HEK293 (cell line): ENCODE results near the gene HAND1.

Experiments used
- GLI2 ChIP-seq: fragments of 450-650 bp; formaldehyde crosslinking; IDR thresholded peaks from 2 replicates; pipeline ENCODE4; 2017; ENCODE audit warnings: missing biosample characterization, missing genetic modification characterization, low read depth, borderline replicate concordance
- HOXC10 ChIP-seq: sonication (generic); formaldehyde crosslinking; IDR thresholded peaks from 2 replicates; pipeline ENCODE4 v1.8.1; 2023; ENCODE audit warnings: mild to moderate bottlenecking, missing genetic modification reagents
- KLF9 ChIP-seq: fragments of 450-650 bp; formaldehyde crosslinking; IDR thresholded peaks from 2 replicates; pipeline ENCODE4 v1.5.1; 2016; ENCODE audit warnings: missing biosample characterization, missing genetic modification characterization, low read depth
- REPIN1 ChIP-seq: fragments of 450-650 bp; formaldehyde crosslinking; IDR thresholded peaks from 2 replicates; pipeline ENCODE4 v1.5.1; 2017; ENCODE audit warnings: missing biosample characterization, missing genetic modification characterization, low read depth
- ZBTB17 ChIP-seq: fragments of 450-650 bp; formaldehyde crosslinking; IDR thresholded peaks from 2 replicates; pipeline ENCODE4 v1.5.1; 2016; ENCODE audit warnings: missing biosample characterization, missing genetic modification characterization
- ZBTB26 ChIP-seq: fragments of 450-650 bp; formaldehyde crosslinking; optimal IDR thresholded peaks from 2 replicates; pipeline ENCODE3; 2016; ENCODE audit warnings: missing biosample characterization, mild to moderate bottlenecking, missing genetic modification characterization
- ZBTB48 ChIP-seq: fragments of 450-650 bp; formaldehyde crosslinking; IDR thresholded peaks from 2 replicates; pipeline ENCODE4 v1.5.1; 2016; ENCODE audit warnings: missing biosample characterization, missing genetic modification characterization
- ZFP3 ChIP-seq: fragments of 450-650 bp; formaldehyde crosslinking; IDR thresholded peaks from 2 replicates; pipeline ENCODE4 v1.5.1; 2016; ENCODE audit warnings: low read depth, missing biosample characterization, missing genetic modification characterization
- ZFP41 ChIP-seq: fragments of 450-650 bp; formaldehyde crosslinking; IDR thresholded peaks from 2 replicates; pipeline ENCODE4 v1.5.1; 2016; ENCODE audit warnings: missing biosample characterization, missing genetic modification characterization, borderline replicate concordance
- ZNF335 ChIP-seq: fragments of 450-650 bp; formaldehyde crosslinking; conservative IDR thresholded peaks from 2 replicates; pipeline ENCODE4 v1.5.1; 2016; ENCODE audit warnings: missing biosample characterization, missing genetic modification characterization
- ZNF354C ChIP-seq: fragments of 450-650 bp; formaldehyde crosslinking; IDR thresholded peaks from 2 replicates; pipeline ENCODE4 v1.5.1; 2016; ENCODE audit warnings: missing biosample characterization, missing genetic modification characterization, low read depth, borderline replicate concordance
- ZNF433 ChIP-seq: fragments of 450-650 bp; formaldehyde crosslinking; IDR thresholded peaks from 2 replicates; pipeline ENCODE4 v1.5.1; 2016; ENCODE audit warnings: missing biosample characterization, missing genetic modification characterization, low read depth
- ZNF660 ChIP-seq: fragments of 450-650 bp; IDR thresholded peaks from 2 replicates; pipeline ENCODE4 v1.5.1; 2018; ENCODE audit warnings: missing biosample characterization, mild to moderate bottlenecking, missing genetic modification characterization
- ZNF670 ChIP-seq: fragments of 450-650 bp; formaldehyde crosslinking; IDR thresholded peaks from 2 replicates; pipeline ENCODE4 v1.5.1; 2016; ENCODE audit warnings: missing biosample characterization, missing genetic modification characterization, low read depth
- TF ChIP-seq, protein P1 (sequence below): fragments of 450-650 bp; IDR thresholded peaks from 2 replicates; pipeline ENCODE4 v1.5.1; 2018; ENCODE audit warnings: missing biosample characterization, missing genetic modification characterization
- TF ChIP-seq, protein P2 (sequence below): fragments of 450-650 bp; formaldehyde crosslinking; IDR thresholded peaks from 2 replicates; pipeline ENCODE4 v1.5.1; 2016; ENCODE audit warnings: missing biosample characterization, missing genetic modification characterization, borderline replicate concordance
- TF ChIP-seq, protein P3 (sequence below): fragments of 450-650 bp; formaldehyde crosslinking; IDR thresholded peaks from 2 replicates; pipeline ENCODE4 v1.5.1; 2016; ENCODE audit warnings: missing biosample characterization, missing genetic modification characterization
- TF ChIP-seq, protein P4 (sequence below): fragments of 450-650 bp; formaldehyde crosslinking; IDR thresholded peaks from 2 replicates; pipeline ENCODE4 v1.5.1; 2016; ENCODE audit warnings: missing biosample characterization, missing genetic modification characterization, borderline replicate concordance
- TF ChIP-seq, protein P5 (sequence below): fragments of 450-650 bp; formaldehyde crosslinking; IDR thresholded peaks from 2 replicates; pipeline ENCODE4 v1.5.1; 2016; ENCODE audit warnings: missing biosample characterization, missing genetic modification characterization

HAND1 gene

GRCh38 chr5:154446195-154447088 lies 31.6 kb downstream of the HAND1 start (continued):
- TF ChIP-seq ZNF433 (tag by site-specific recombination): no peak
- TF ChIP-seq ZBTB48: no peak
- peak; percentile 68; the same call in 1 of the 2 replicates for TF ChIP-seq KLF9 (tag by site-specific recombination)
- TF ChIP-seq, protein P1, sequence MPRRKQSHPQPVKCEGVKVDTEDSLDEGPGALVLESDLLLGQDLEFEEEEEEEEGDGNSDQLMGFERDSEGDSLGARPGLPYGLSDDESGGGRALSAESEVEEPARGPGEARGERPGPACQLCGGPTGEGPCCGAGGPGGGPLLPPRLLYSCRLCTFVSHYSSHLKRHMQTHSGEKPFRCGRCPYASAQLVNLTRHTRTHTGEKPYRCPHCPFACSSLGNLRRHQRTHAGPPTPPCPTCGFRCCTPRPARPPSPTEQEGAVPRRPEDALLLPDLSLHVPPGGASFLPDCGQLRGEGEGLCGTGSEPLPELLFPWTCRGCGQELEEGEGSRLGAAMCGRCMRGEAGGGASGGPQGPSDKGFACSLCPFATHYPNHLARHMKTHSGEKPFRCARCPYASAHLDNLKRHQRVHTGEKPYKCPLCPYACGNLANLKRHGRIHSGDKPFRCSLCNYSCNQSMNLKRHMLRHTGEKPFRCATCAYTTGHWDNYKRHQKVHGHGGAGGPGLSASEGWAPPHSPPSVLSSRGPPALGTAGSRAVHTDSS (tag by site-specific recombination): no peak
- no peak for TF ChIP-seq ZFP3 (tag by site-specific recombination)
- no peak for TF ChIP-seq ZNF354C (tag by site-specific recombination)
- no peak for TF ChIP-seq ZFP41 (tag by site-specific recombination)
- no peak for TF ChIP-seq HOXC10 (CRISPR knock-in tag)
- TF ChIP-seq, protein P2, sequence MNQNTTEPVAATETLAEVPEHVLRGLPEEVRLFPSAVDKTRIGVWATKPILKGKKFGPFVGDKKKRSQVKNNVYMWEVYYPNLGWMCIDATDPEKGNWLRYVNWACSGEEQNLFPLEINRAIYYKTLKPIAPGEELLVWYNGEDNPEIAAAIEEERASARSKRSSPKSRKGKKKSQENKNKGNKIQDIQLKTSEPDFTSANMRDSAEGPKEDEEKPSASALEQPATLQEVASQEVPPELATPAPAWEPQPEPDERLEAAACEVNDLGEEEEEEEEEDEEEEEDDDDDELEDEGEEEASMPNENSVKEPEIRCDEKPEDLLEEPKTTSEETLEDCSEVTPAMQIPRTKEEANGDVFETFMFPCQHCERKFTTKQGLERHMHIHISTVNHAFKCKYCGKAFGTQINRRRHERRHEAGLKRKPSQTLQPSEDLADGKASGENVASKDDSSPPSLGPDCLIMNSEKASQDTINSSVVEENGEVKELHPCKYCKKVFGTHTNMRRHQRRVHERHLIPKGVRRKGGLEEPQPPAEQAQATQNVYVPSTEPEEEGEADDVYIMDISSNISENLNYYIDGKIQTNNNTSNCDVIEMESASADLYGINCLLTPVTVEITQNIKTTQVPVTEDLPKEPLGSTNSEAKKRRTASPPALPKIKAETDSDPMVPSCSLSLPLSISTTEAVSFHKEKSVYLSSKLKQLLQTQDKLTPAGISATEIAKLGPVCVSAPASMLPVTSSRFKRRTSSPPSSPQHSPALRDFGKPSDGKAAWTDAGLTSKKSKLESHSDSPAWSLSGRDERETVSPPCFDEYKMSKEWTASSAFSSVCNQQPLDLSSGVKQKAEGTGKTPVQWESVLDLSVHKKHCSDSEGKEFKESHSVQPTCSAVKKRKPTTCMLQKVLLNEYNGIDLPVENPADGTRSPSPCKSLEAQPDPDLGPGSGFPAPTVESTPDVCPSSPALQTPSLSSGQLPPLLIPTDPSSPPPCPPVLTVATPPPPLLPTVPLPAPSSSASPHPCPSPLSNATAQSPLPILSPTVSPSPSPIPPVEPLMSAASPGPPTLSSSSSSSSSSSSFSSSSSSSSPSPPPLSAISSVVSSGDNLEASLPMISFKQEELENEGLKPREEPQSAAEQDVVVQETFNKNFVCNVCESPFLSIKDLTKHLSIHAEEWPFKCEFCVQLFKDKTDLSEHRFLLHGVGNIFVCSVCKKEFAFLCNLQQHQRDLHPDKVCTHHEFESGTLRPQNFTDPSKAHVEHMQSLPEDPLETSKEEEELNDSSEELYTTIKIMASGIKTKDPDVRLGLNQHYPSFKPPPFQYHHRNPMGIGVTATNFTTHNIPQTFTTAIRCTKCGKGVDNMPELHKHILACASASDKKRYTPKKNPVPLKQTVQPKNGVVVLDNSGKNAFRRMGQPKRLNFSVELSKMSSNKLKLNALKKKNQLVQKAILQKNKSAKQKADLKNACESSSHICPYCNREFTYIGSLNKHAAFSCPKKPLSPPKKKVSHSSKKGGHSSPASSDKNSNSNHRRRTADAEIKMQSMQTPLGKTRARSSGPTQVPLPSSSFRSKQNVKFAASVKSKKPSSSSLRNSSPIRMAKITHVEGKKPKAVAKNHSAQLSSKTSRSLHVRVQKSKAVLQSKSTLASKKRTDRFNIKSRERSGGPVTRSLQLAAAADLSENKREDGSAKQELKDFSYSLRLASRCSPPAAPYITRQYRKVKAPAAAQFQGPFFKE (tag by site-specific recombination): no peak
- TF ChIP-seq, protein P3, sequence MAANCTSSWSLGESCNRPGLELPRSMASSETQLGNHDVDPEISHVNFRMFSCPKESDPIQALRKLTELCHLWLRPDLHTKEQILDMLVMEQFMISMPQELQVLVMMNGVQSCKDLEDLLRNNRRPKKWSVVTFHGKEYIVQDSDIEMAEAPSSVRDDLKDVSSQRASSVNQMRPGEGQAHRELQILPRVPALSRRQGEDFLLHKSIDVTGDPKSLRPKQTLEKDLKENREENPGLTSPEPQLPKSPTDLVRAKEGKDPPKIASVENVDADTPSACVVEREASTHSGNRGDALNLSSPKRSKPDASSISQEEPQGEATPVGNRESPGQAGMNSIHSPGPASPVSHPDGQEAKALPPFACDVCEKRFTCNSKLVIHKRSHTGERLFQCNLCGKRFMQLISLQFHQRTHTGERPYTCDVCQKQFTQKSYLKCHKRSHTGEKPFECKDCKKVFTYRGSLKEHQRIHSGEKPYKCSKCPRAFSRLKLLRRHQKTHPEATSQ (tag by site-specific recombination): no peak
- no peak for TF ChIP-seq GLI2
- TF ChIP-seq ZBTB17 (tag by site-specific recombination): peak; percentile 83
- no peak for TF ChIP-seq ZNF660
- peak; percentile 63; the same call in 1 of the 2 replicates for TF ChIP-seq ZNF335 (tag by site-specific recombination)
- TF ChIP-seq, protein P4, sequence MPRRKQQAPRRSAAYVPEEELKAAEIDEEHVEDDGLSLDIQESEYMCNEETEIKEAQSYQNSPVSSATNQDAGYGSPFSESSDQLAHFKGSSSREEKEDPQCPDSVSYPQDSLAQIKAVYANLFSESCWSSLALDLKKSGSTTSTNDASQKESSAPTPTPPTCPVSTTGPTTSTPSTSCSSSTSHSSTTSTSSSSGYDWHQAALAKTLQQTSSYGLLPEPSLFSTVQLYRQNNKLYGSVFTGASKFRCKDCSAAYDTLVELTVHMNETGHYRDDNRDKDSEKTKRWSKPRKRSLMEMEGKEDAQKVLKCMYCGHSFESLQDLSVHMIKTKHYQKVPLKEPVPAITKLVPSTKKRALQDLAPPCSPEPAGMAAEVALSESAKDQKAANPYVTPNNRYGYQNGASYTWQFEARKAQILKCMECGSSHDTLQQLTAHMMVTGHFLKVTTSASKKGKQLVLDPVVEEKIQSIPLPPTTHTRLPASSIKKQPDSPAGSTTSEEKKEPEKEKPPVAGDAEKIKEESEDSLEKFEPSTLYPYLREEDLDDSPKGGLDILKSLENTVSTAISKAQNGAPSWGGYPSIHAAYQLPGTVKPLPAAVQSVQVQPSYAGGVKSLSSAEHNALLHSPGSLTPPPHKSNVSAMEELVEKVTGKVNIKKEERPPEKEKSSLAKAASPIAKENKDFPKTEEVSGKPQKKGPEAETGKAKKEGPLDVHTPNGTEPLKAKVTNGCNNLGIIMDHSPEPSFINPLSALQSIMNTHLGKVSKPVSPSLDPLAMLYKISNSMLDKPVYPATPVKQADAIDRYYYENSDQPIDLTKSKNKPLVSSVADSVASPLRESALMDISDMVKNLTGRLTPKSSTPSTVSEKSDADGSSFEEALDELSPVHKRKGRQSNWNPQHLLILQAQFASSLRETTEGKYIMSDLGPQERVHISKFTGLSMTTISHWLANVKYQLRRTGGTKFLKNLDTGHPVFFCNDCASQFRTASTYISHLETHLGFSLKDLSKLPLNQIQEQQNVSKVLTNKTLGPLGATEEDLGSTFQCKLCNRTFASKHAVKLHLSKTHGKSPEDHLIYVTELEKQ: no peak
- TF ChIP-seq, protein P5, sequence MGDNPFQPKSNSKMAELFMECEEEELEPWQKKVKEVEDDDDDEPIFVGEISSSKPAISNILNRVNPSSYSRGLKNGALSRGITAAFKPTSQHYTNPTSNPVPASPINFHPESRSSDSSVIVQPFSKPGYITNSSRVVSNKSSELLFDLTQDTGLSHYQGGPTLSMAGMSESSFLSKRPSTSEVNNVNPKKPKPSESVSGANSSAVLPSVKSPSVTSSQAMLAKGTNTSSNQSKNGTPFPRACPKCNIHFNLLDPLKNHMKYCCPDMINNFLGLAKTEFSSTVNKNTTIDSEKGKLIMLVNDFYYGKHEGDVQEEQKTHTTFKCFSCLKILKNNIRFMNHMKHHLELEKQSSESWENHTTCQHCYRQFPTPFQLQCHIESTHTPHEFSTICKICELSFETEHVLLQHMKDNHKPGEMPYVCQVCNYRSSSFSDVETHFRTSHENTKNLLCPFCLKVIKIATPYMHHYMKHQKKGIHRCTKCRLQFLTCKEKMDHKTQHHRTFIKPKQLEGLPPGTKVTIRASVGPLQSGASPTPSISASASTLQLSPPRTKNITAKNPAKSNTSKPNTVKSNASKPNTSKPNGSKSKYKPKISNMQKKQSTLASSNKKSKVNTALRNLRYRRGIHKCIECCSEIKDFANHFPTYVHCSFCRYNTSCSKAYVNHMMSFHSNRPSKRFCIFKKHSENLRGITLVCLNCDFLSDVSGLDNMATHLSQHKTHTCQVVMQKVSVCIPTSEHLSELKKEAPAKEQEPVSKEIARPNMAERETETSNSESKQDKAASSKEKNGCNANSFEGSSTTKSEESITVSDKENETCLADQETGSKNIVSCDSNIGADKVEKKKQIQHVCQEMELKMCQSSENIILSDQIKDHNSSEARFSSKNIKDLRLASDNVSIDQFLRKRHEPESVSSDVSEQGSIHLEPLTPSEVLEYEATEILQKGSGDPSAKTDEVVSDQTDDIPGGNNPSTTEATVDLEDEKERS (tag by site-specific recombination): no peak
- no peak for TF ChIP-seq ZNF670 (tag by site-specific recombination)
- TF ChIP-seq ZBTB26 (tag by site-specific recombination): peak; percentile 49
- no peak for TF ChIP-seq REPIN1 (tag by site-specific recombination)
